BE2C (cell line): ENCODE measurements around the gene TMIGD2.

Source experiments
- DNase-seq: peaks from one replicate; pipeline ENCODE4 v3.0.0-alpha.2; 2020
- H3K27me3 ChIP-seq: fragments of 250-450 bp; sonication (Bioruptor Pico); 2 replicates; pipeline ENCODE4 v1.5.1; 2020; ENCODE audit warnings: mild to moderate bottlenecking
- H3K36me3 ChIP-seq: fragments of 250-450 bp; sonication (Bioruptor Pico); 2 replicates; pipeline ENCODE4 v1.5.1; 2020; ENCODE audit warnings: mild to moderate bottlenecking
- H3K4me1 ChIP-seq: fragments of 250-450 bp; sonication (Bioruptor Pico); 2 replicates; pipeline ENCODE4 v1.5.1; 2020
- H3K4me3 ChIP-seq: 2 replicates; pipeline ENCODE4 v1.5.1; 2011; ENCODE audit warnings: low read depth, low read length
- H3K9me3 ChIP-seq: fragments of 250-450 bp; sonication (Bioruptor Pico); 2 replicates; pipeline ENCODE4 v1.5.1; 2020
- TF ChIP-seq, protein P1 (sequence below): IDR thresholded peaks from 2 replicates; pipeline ENCODE4 v1.5.1; 2012; ENCODE audit warnings: mild to moderate bottlenecking, low read depth, low read length

TMIGD2 gene

GRCh38 chr19:4284176-4284958 lies 17.8 kb downstream of the TMIGD2 start:
- Histone ChIP-seq H3K9me3 (no peaks in the 10 kb centered on the region), H3K4me3 (no peak overlapping the region), H3K27me3 (no peaks in the 10 kb centered on the region), H3K36me3 (peaks cover 76% of the 10 kb centered on the region), H3K4me1 (peaks cover 3% of the 10 kb centered on the region)
- TF ChIP-seq, protein P1, sequence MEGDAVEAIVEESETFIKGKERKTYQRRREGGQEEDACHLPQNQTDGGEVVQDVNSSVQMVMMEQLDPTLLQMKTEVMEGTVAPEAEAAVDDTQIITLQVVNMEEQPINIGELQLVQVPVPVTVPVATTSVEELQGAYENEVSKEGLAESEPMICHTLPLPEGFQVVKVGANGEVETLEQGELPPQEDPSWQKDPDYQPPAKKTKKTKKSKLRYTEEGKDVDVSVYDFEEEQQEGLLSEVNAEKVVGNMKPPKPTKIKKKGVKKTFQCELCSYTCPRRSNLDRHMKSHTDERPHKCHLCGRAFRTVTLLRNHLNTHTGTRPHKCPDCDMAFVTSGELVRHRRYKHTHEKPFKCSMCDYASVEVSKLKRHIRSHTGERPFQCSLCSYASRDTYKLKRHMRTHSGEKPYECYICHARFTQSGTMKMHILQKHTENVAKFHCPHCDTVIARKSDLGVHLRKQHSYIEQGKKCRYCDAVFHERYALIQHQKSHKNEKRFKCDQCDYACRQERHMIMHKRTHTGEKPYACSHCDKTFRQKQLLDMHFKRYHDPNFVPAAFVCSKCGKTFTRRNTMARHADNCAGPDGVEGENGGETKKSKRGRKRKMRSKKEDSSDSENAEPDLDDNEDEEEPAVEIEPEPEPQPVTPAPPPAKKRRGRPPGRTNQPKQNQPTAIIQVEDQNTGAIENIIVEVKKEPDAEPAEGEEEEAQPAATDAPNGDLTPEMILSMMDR: no peak
- peak; percentile 81 for DNase-seq

DNA sequence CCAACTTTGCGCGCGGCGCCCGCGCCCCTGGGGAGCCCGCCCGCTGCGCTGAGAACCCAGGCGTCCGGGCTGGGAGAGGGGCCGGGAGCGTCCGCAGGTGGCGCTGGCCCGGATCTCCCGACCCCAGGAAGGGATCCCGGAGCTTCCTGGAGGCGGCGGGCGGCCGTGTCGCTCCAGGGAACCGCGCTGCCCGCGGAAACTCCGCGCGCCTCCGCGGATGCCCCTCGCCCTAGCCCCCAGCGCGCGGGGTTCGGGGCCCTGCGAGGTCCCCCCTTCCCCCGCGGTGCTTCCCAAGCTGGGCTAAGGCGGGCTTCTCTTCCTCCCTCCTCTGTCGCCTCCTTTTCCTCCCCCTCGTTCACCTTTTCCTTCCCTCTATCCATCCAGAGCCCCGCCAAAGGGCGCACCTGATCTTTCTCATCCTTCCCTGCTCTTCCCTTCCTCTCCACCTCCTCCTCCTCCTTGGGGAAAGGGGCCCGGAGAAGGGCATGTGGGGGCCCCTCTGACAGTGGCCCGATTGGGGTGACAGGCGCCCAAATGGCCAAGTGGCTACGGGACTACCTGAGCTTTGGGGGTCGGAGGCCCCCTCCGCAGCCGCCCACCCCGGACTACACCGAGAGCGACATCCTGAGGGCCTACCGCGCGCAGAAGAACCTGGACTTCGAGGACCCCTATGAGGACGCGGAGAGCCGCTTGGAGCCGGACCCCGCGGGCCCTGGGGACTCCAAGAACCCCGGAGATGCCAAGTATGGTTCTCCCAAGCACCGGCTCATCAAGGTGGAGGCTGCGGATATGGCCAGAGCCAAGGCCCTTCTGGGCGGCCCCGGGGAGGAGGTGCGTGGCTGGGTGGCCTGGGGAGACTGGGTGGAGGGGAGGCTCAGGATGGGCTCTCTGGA lies 22.4 kb downstream of the TMIGD2 start:
- TF ChIP-seq, protein P1: peak; percentile 11; the same call in 1 of the 2 replicates
- Histone ChIP-seq H3K9me3 (no peaks in the 10 kb centered on the region), H3K4me3 (peak overlapping the region; percentile 91), H3K36me3 (peaks cover 39% of the 10 kb centered on the region), H3K27me3 (no peaks in the 10 kb centered on the region), H3K4me1 (peaks cover 8% of the 10 kb centered on the region)
- no peak for DNase-seq

DNA sequence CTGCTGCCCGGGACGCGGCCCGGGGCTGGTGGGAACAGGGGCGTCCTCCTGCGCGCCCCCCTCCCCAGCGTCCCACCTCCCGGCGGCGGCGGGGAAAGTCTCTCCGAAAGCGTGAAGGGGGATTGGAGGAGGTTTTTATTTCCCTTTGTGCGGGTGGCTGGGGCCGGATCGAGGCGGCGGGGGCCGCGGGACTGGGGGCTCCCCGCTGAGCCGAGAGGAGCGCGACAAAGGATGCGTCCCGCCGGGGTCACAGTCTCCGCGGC lies 23.0 kb downstream of the TMIGD2 start:
- Histone ChIP-seq H3K36me3 (peaks cover 33% of the 10 kb centered on the region), H3K9me3 (no peaks in the 10 kb centered on the region), H3K4me1 (peaks cover 6% of the 10 kb centered on the region), H3K27me3 (no peaks in the 10 kb centered on the region), H3K4me3 (peak overlapping the region; percentile 91)
- no peak for DNase-seq
- TF ChIP-seq, protein P1: no peak

GRCh38 chr19:4278419-4279266 lies 23.5 kb downstream of the TMIGD2 start, which contains the start of gene SHD:
TSS of gene SHD (plus strand) at chr19:4279266. CDS start at chr19:4280064, 798 bp downstream.
- no peaks in the 10 kb centered on the region for H3K9me3 ChIP-seq
- peak within 1 kb of the TSS; percentile 91 for H3K4me3 ChIP-seq
- H3K4me1 ChIP-seq: peaks cover 6% of the 10 kb centered on the region
- H3K36me3 ChIP-seq: peaks cover 28% of the 10 kb centered on the region
- TF ChIP-seq, protein P1: 0 out of 2 replicates have a peak, but pooled peaks have one; percentile 11
- no peaks in the 10 kb centered on the region for H3K27me3 ChIP-seq
- peak; percentile 96 for DNase-seq

- Histone ChIP-seq H3K36me3 (peaks cover 21% of the 10 kb centered on the region), H3K4me1 (peaks cover 8% of the 10 kb centered on the region), H3K4me3 (peak overlapping the region; percentile 22), H3K9me3 (no peaks in the 10 kb centered on the region), H3K27me3 (no peaks in the 10 kb centered on the region)
- TF ChIP-seq, protein P1: no peak
- peak; percentile 62 for DNase-seq
Observed at GRCh38 chr19:4278010-4278409, 24.2 kb downstream of the TMIGD2 start.
